MM.1S (cell line): ENCODE measurements around the gene JAML.

Source experiments
- DNase-seq: peaks from one replicate; pipeline ENCODE4 v3.0.0-alpha.2; 2015
- H2AFZ ChIP-seq: fragments of 300-600 bp; sonication (generic); 2 replicates; pipeline ENCODE4 v1.6.0; 2016; ENCODE audit warnings: antibody characterized with exemption, low read length
- H3F3A ChIP-seq: fragments of 300-600 bp; sonication (generic); 2 replicates; pipeline ENCODE4 v1.6.1; 2016; ENCODE audit warnings: mild to moderate bottlenecking, antibody characterized with exemption, low read length, moderate library complexity, mixed read lengths; ENCODE audit not compliant: insufficient read depth
- H3K27ac ChIP-seq: fragments of 300-600 bp; sonication (generic); 2 replicates; pipeline ENCODE4 v1.5.1; 2016; ENCODE audit warnings: mild to moderate bottlenecking, low read length
- H3K27me3 ChIP-seq: fragments of 300-600 bp; sonication (generic); replicated peaks from 2 replicates; pipeline ENCODE4 v1.6.0; 2016; ENCODE audit warnings: low read length; ENCODE audit not compliant: insufficient read depth
- H3K36me3 ChIP-seq: fragments of 300-600 bp; sonication (generic); replicated peaks from 2 replicates; pipeline ENCODE4 v1.6.1; 2016; ENCODE audit warnings: mild to moderate bottlenecking, low read length, mixed read lengths; ENCODE audit not compliant: insufficient read depth
- H3K4me1 ChIP-seq: fragments of 300-600 bp; sonication (generic); 2 replicates; pipeline ENCODE4 v1.6.1; 2016; ENCODE audit warnings: low read length, mixed read lengths
- H3K4me2 ChIP-seq: fragments of 300-600 bp; sonication (generic); 2 replicates; pipeline ENCODE4 v1.6.0; 2016; ENCODE audit warnings: low read depth, low read length
- H3K4me3 ChIP-seq: fragments of 300-600 bp; sonication (generic); 2 replicates; pipeline ENCODE4 v1.5.1; 2016; ENCODE audit warnings: low read length, mixed read lengths
- H3K79me2 ChIP-seq: fragments of 300-600 bp; sonication (generic); 2 replicates; pipeline ENCODE4 v1.6.1; 2016; ENCODE audit warnings: mixed run types, low read length, mixed read lengths
- H3K9ac ChIP-seq: fragments of 300-600 bp; sonication (generic); 2 replicates; pipeline ENCODE4 v1.6.1; 2016; ENCODE audit warnings: low read length, mixed read lengths
- H3K9me2 ChIP-seq: fragments of 300-600 bp; sonication (generic); replicated peaks from 2 replicates; pipeline ENCODE4 v1.6.1; 2016; ENCODE audit warnings: mild to moderate bottlenecking, low read length, mixed read lengths; ENCODE audit not compliant: insufficient read depth
- H3K9me3 ChIP-seq: fragments of 300-600 bp; sonication (generic); replicated peaks from 2 replicates; pipeline ENCODE4 v1.6.1; 2016; ENCODE audit warnings: mild to moderate bottlenecking, low read length, mixed read lengths; ENCODE audit not compliant: insufficient read depth
- H4K20me1 ChIP-seq: fragments of 300-600 bp; sonication (generic); 2 replicates; pipeline ENCODE4 v1.6.1; 2016; ENCODE audit warnings: mild to moderate bottlenecking, low read length, moderate library complexity, mixed read lengths; ENCODE audit not compliant: insufficient read depth
- EZH2 ChIP-seq: fragments of 300-600 bp; sonication (generic); optimal IDR thresholded peaks from 2 replicates; pipeline ENCODE3; 2017; ENCODE audit warnings: low read depth, mild to moderate bottlenecking, antibody characterized with exemption, low read length, mixed read lengths
- EZH2phosphoT487 ChIP-seq: fragments of 300-600 bp; sonication (generic); IDR thresholded peaks from 2 replicates; pipeline ENCODE4 v1.6.1; 2018; ENCODE audit warnings: antibody characterized with exemption, low read length
- TF ChIP-seq, protein P1 (sequence below): fragments of 300-600 bp; sonication (generic); IDR thresholded peaks from 2 replicates; pipeline ENCODE4 v1.5.1; 2016; ENCODE audit warnings: antibody characterized with exemption, low read length, mixed read lengths

JAML gene

DNA sequence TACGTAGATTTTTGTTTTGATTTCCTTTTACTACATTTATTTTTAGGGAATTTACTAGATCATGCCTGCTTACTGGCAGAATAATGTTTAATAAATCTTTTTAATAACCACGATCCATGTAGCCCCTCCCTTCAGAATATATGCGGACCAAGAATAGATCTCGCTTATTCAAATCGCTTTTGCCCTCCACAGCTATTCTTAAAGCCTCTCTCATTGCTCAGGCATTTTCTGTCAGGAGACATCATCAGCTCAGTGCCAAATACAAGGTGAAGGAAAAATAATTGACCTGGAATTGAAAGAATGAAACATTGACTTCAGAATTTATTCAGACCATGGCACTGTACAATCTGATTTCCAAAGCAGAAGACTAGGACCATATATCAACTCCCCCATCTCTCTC lies 10.0 kb upstream of the JAML start:
- DNase-seq: no peak
- TF ChIP-seq EZH2phosphoT487 (no peak), EZH2 (no peak)
- TF ChIP-seq, protein P1, sequence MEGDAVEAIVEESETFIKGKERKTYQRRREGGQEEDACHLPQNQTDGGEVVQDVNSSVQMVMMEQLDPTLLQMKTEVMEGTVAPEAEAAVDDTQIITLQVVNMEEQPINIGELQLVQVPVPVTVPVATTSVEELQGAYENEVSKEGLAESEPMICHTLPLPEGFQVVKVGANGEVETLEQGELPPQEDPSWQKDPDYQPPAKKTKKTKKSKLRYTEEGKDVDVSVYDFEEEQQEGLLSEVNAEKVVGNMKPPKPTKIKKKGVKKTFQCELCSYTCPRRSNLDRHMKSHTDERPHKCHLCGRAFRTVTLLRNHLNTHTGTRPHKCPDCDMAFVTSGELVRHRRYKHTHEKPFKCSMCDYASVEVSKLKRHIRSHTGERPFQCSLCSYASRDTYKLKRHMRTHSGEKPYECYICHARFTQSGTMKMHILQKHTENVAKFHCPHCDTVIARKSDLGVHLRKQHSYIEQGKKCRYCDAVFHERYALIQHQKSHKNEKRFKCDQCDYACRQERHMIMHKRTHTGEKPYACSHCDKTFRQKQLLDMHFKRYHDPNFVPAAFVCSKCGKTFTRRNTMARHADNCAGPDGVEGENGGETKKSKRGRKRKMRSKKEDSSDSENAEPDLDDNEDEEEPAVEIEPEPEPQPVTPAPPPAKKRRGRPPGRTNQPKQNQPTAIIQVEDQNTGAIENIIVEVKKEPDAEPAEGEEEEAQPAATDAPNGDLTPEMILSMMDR: no peak
- Histone ChIP-seq H3K27ac (no peak overlapping the region), H2AFZ (no peak overlapping the region), H3K9me2 (no peaks in the 10 kb centered on the region), H3K4me2 (no peak overlapping the region), H3F3A (no peaks in the 10 kb centered on the region), H3K9ac (no peak overlapping the region), H3K27me3 (no peaks in the 10 kb centered on the region), H3K4me1 (no peaks in the 10 kb centered on the region), H3K4me3 (no peak overlapping the region), H3K79me2 (no peaks in the 10 kb centered on the region), H3K36me3 (no peaks in the 10 kb centered on the region), H3K9me3 (no peaks in the 10 kb centered on the region), H4K20me1 (no peaks in the 10 kb centered on the region)

DNA sequence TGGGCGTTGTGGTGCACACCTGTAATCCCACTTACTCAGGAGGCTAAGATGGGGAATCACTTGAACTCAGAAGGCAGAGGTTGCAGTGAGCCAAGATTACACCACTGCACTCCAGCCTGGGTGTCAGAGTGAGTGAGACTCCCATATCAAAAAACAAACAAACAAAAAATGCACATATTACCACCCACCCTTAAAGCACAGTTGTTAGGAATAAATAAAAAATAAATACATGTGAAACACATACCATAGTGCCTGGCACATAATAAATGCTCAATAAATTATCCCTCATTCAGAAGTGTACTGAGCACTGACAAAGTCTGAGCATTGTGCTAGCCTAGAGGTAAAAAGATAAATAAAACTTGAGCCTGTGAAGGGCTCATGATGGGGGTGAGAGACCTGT lies 9.0 kb upstream of the JAML start:
- H3K9me3 ChIP-seq: no peaks in the 10 kb centered on the region
- no peaks in the 10 kb centered on the region for H3K27me3 ChIP-seq
- no peaks in the 10 kb centered on the region for H3K9me2 ChIP-seq
- DNase-seq: no peak
- no peaks in the 10 kb centered on the region for H3K36me3 ChIP-seq
- TF ChIP-seq EZH2 (no peak), EZH2phosphoT487 (no peak)
- TF ChIP-seq, protein P1: no peak
- no peak overlapping the region for H2AFZ ChIP-seq
- no peak overlapping the region for H3K4me3 ChIP-seq
- H4K20me1 ChIP-seq: no peaks in the 10 kb centered on the region
- H3F3A ChIP-seq: no peaks in the 10 kb centered on the region
- H3K79me2 ChIP-seq: no peaks in the 10 kb centered on the region
- no peaks in the 10 kb centered on the region for H3K4me1 ChIP-seq
- no peak overlapping the region for H3K4me2 ChIP-seq
- H3K9ac ChIP-seq: no peak overlapping the region
- no peak overlapping the region for H3K27ac ChIP-seq

DNA sequence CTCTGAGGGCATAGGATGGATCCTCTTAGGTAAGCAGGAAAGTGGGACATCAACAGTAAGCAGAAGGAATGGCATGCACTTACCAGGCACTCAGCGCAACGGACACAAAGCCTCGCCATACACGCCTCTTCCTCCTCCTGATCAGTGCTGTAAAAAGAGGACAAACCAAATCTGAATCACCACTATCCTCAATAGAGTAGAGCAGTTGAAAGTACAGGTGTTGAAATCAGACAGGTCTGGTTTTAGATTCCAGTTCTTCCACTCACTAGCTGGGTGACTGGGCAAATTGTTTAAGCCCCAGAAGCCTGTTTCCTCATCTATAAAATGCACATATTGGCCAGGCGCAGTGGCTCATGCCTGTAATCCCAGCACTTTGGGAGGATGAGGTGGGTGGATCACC lies 8.6 kb upstream of the JAML start:
- Histone ChIP-seq H3K36me3 (no peaks in the 10 kb centered on the region), H3K9ac (no peak overlapping the region), H3K4me3 (no peak overlapping the region), H3K79me2 (no peaks in the 10 kb centered on the region), H3K27ac (no peak overlapping the region), H3K4me2 (no peak overlapping the region), H3K27me3 (no peaks in the 10 kb centered on the region), H3F3A (no peaks in the 10 kb centered on the region), H3K4me1 (no peaks in the 10 kb centered on the region), H4K20me1 (no peaks in the 10 kb centered on the region), H3K9me2 (no peaks in the 10 kb centered on the region), H3K9me3 (no peaks in the 10 kb centered on the region), H2AFZ (no peak overlapping the region)
- no peak for DNase-seq
- TF ChIP-seq EZH2phosphoT487: no peak
- no peak for TF ChIP-seq EZH2

DNA sequence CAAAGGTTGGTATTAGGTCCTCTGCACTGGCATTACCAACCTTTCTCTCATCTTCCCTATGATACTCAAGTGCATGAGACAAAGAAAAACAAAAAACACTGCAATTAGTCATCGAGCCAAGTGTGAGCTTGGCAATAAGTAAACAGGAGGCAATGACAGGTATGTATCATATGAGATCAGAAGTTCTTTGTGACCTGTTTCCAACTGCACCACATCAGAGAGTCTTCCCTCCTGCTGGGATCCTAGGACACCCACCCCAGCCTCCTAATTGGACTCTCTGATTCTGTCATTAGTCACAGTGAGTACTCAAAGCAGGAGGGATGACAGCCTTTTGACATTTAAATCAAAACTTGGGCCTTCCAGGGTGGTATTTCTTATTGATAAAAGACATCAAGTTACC lies 7.8 kb upstream of the JAML start:
- Histone ChIP-seq H3K9me2 (no peaks in the 10 kb centered on the region), H3K27me3 (no peaks in the 10 kb centered on the region), H3K4me3 (no peak overlapping the region), H3K79me2 (no peaks in the 10 kb centered on the region), H3K4me1 (no peaks in the 10 kb centered on the region), H3K36me3 (no peaks in the 10 kb centered on the region), H3K9ac (no peak overlapping the region), H3F3A (no peaks in the 10 kb centered on the region), H3K4me2 (no peak overlapping the region), H2AFZ (no peak overlapping the region), H3K9me3 (no peaks in the 10 kb centered on the region), H3K27ac (no peak overlapping the region), H4K20me1 (no peaks in the 10 kb centered on the region)
- no peak for DNase-seq
- no peak for TF ChIP-seq EZH2phosphoT487
- no peak for TF ChIP-seq EZH2
- TF ChIP-seq, protein P1: no peak
